HepG2 (cell line): ENCODE measurements around the gene OGFR. TPM values are rescaled to one million over a fixed set of nuclear protein-coding genes. Genes with fewer than 3 reads are reported as not detected.

Source experiments
- CHD2 ChIP-seq: IDR thresholded peaks from 2 replicates; pipeline ENCODE4 v1.6.1; 2011; ENCODE audit warnings: low read depth, low read length, improper control_type of control experiment
- ETS1 ChIP-seq: sonication (generic); formaldehyde crosslinking; IDR thresholded peaks from 2 replicates; pipeline ENCODE4 v1.4.0; 2020; ENCODE audit warnings: missing genetic modification reagents
- FOXA3 ChIP-seq: IDR thresholded peaks from 2 replicates; pipeline ENCODE4 v1.6.1; 2016; ENCODE audit warnings: missing genetic modification reagents, missing compliant biosample characterization
- FOXO1 ChIP-seq: sonication (generic); formaldehyde crosslinking; IDR thresholded peaks from 2 replicates; pipeline ENCODE4 v1.4.0; 2020; ENCODE audit warnings: missing genetic modification reagents
- JUNB ChIP-seq: sonication (generic); formaldehyde crosslinking; IDR thresholded peaks from 2 replicates; pipeline ENCODE4 v1.8.0; 2022; ENCODE audit warnings: missing genetic modification reagents, mild to moderate bottlenecking, borderline replicate concordance
- MEIS2 ChIP-seq: sonication (generic); formaldehyde crosslinking; IDR thresholded peaks from 2 replicates; pipeline ENCODE4 v1.9.0; 2021; ENCODE audit warnings: mild to moderate bottlenecking, missing genetic modification reagents
- PLSCR1 ChIP-seq: sonication (generic); formaldehyde crosslinking; IDR thresholded peaks from 2 replicates; pipeline ENCODE4 v1.5.0; 2020; ENCODE audit warnings: missing genetic modification reagents, mild to moderate bottlenecking, borderline replicate concordance
- RFX5 ChIP-seq: IDR thresholded peaks from 2 replicates; pipeline ENCODE4 v1.6.1; 2011; ENCODE audit warnings: low read depth, low read length, improper control_type of control experiment
- TEF ChIP-seq: sonication (generic); formaldehyde crosslinking; IDR thresholded peaks from 2 replicates; pipeline ENCODE4 v1.5.0; 2020; ENCODE audit warnings: missing genetic modification reagents
- THAP11 ChIP-seq: IDR thresholded peaks from 2 replicates; pipeline ENCODE4 v1.6.1; 2016; ENCODE audit warnings: missing biosample characterization, missing genetic modification reagents
- ZFP36L1 ChIP-seq: sonication (generic); formaldehyde crosslinking; IDR thresholded peaks from 2 replicates; pipeline ENCODE4 v1.8.0; 2022; ENCODE audit warnings: mild to moderate bottlenecking, missing genetic modification reagents, moderate library complexity
- ZMAT3 ChIP-seq: sonication (generic); formaldehyde crosslinking; conservative IDR thresholded peaks from 2 replicates; pipeline ENCODE4 v1.7.0; 2021; ENCODE audit warnings: missing genetic modification reagents
- ZMYM2 ChIP-seq: sonication (generic); formaldehyde crosslinking; IDR thresholded peaks from 2 replicates; pipeline ENCODE4 v1.8.0; 2022; ENCODE audit warnings: mild to moderate bottlenecking, missing genetic modification reagents
- ZNF207 ChIP-seq: fragments of 450-650 bp; IDR thresholded peaks from 2 replicates; pipeline ENCODE4 v1.6.1; 2016; ENCODE audit warnings: antibody characterized with exemption, borderline replicate concordance
- ZNF251 ChIP-seq: sonication (generic); formaldehyde crosslinking; IDR thresholded peaks from 2 replicates; pipeline ENCODE4 v1.9.0; 2021; ENCODE audit warnings: mild to moderate bottlenecking, missing genetic modification reagents
- ZNF317 ChIP-seq: sonication (generic); formaldehyde crosslinking; IDR thresholded peaks from 2 replicates; pipeline ENCODE4 v1.5.0; 2020; ENCODE audit warnings: mild to moderate bottlenecking, missing genetic modification reagents
- ZNF431 ChIP-seq: sonication (generic); formaldehyde crosslinking; IDR thresholded peaks from 2 replicates; pipeline ENCODE4 v1.9.0; 2022; ENCODE audit warnings: missing genetic modification reagents, low read depth, mild to moderate bottlenecking, borderline replicate concordance
- ZNF629 ChIP-seq: sonication (generic); formaldehyde crosslinking; conservative IDR thresholded peaks from 2 replicates; pipeline ENCODE4 v1.5.0; 2020; ENCODE audit warnings: missing genetic modification reagents
- ZNF746 ChIP-seq: sonication (generic); formaldehyde crosslinking; IDR thresholded peaks from 2 replicates; pipeline ENCODE4 v1.8.0; 2022; ENCODE audit warnings: mild to moderate bottlenecking, missing genetic modification reagents
- ZNF775 ChIP-seq: sonication (generic); formaldehyde crosslinking; IDR thresholded peaks from 2 replicates; pipeline ENCODE4 v1.4.0; 2020; ENCODE audit warnings: missing genetic modification reagents, mild to moderate bottlenecking, moderate library complexity, borderline replicate concordance
- ZNF891 ChIP-seq: sonication (generic); formaldehyde crosslinking; IDR thresholded peaks from 2 replicates; pipeline ENCODE4 v1.5.0; 2020; ENCODE audit warnings: mild to moderate bottlenecking, missing genetic modification reagents
- ZSCAN29 ChIP-seq: sonication (generic); formaldehyde crosslinking; conservative IDR thresholded peaks from 2 replicates; pipeline ENCODE4 v1.4.0; 2020; ENCODE audit warnings: mild to moderate bottlenecking, missing genetic modification reagents
- polyA plus RNA-seq, 8 experiments: library from polyadenylated mRNA; depleted of rRNA in 3 of 8; stranded (reverse) in 7 of 8; unstranded in 1 of 8; fragments of >200 nt; fragmentation: Illumina TruSeq in 4 of 8; extraction: Trizol in 4 of 8; gene quantifications; 2 replicates each; pipeline versions ENCODE4 v1.2.1 to v1.2.3, GENCODE V29; 2011 to 2016; ENCODE audit warnings: low read depth in 4 of 8, missing spikeins in 1 of 8, mixed read lengths in 1 of 8; ENCODE audit not compliant: insufficient read depth in 1 of 8
- total RNA-seq, 5 experiments: library from RNA; depleted of rRNA; stranded (reverse); fragments of >200 nt; fragmentation: Illumina TruSeq; extraction: Trizol; gene quantifications; 2 replicates each; pipeline ENCODE4 v1.2.3, GENCODE V29; 2016; ENCODE audit warnings: low read depth in 1 of 5
- TF ChIP-seq, protein P1 (sequence below): sonication (generic); formaldehyde crosslinking; IDR thresholded peaks from 2 replicates; pipeline ENCODE4 v1.8.1; 2023; ENCODE audit warnings: mild to moderate bottlenecking, missing genetic modification reagents, borderline replicate concordance
- TF ChIP-seq, protein P2 (sequence below): sonication (generic); formaldehyde crosslinking; conservative IDR thresholded peaks from 2 replicates; pipeline ENCODE4 v1.5.0; 2020; ENCODE audit warnings: missing genetic modification reagents
- TF ChIP-seq, protein P3 (sequence below): sonication (generic); formaldehyde crosslinking; IDR thresholded peaks from 2 replicates; pipeline ENCODE4 v1.9.0; 2022; ENCODE audit warnings: low read depth, missing genetic modification reagents

The OGFR gene
- total and polyA plus RNA-seq, 2 of the 13 experiments (the other 11 are each of a cell fraction or from before 2014, with no cell fraction given) = 47.7 to 81.8 TPM

GRCh38 chr20:62816031-62816883 lies 11.6 kb downstream of the OGFR start (continued):
- TF ChIP-seq, protein P1, sequence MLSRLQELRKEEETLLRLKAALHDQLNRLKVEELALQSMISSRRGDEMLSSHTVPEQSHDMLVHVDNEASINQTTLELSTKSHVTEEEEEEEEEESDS (CRISPR knock-in tag) = no peak
- TF ChIP-seq ZNF775 (CRISPR knock-in tag) (no peak), ZNF317 (CRISPR knock-in tag) (no peak), ZFP36L1 (CRISPR knock-in tag) (no peak), TEF (CRISPR knock-in tag) (no peak), ZSCAN29 (no peak), ZMAT3 (no peak; the same call in 1 of the 2 replicates), THAP11 (no peak), FOXA3 (CRISPR knock-in tag) (no peak), FOXO1 (CRISPR knock-in tag) (no peak), ZNF629 (CRISPR knock-in tag) (no peak), ETS1 (CRISPR knock-in tag) (no peak), PLSCR1 (CRISPR knock-in tag) (no peak), MEIS2 (0 out of 2 replicates have a peak, but pooled peaks have one; percentile 11), ZNF431 (CRISPR knock-in tag) (no peak), ZNF207 (no peak), JUNB (no peak), ZNF746 (CRISPR knock-in tag) (no peak), ZNF891 (CRISPR knock-in tag) (no peak; the same call in 1 of the 2 replicates), ZNF251 (no peak), RFX5 (no peak), CHD2 (no peak), ZMYM2 (0 out of 2 replicates have a peak, but pooled peaks have one; percentile 66)
- TF ChIP-seq, protein P2, sequence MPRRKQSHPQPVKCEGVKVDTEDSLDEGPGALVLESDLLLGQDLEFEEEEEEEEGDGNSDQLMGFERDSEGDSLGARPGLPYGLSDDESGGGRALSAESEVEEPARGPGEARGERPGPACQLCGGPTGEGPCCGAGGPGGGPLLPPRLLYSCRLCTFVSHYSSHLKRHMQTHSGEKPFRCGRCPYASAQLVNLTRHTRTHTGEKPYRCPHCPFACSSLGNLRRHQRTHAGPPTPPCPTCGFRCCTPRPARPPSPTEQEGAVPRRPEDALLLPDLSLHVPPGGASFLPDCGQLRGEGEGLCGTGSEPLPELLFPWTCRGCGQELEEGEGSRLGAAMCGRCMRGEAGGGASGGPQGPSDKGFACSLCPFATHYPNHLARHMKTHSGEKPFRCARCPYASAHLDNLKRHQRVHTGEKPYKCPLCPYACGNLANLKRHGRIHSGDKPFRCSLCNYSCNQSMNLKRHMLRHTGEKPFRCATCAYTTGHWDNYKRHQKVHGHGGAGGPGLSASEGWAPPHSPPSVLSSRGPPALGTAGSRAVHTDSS (CRISPR knock-in tag) = no peak
- TF ChIP-seq, protein P3, sequence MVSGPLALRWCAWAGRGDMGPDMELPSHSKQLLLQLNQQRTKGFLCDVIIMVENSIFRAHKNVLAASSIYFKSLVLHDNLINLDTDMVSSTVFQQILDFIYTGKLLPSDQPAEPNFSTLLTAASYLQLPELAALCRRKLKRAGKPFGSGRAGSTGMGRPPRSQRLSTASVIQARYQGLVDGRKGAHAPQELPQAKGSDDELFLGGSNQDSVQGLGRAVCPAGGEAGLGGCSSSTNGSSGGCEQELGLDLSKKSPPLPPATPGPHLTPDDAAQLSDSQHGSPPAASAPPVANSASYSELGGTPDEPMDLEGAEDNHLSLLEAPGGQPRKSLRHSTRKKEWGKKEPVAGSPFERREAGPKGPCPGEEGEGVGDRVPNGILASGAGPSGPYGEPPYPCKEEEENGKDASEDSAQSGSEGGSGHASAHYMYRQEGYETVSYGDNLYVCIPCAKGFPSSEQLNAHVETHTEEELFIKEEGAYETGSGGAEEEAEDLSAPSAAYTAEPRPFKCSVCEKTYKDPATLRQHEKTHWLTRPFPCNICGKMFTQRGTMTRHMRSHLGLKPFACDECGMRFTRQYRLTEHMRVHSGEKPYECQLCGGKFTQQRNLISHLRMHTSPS (CRISPR knock-in tag) = peak; percentile 52
